Eye (tissue), 1 donor: ENCODE measurements around the gene MSANTD1.

Experiments used
- DNase-seq: peaks from one replicate; pipeline ENCODE4 v3.0.0-alpha.2; 2015

MSANTD1 gene

DNA sequence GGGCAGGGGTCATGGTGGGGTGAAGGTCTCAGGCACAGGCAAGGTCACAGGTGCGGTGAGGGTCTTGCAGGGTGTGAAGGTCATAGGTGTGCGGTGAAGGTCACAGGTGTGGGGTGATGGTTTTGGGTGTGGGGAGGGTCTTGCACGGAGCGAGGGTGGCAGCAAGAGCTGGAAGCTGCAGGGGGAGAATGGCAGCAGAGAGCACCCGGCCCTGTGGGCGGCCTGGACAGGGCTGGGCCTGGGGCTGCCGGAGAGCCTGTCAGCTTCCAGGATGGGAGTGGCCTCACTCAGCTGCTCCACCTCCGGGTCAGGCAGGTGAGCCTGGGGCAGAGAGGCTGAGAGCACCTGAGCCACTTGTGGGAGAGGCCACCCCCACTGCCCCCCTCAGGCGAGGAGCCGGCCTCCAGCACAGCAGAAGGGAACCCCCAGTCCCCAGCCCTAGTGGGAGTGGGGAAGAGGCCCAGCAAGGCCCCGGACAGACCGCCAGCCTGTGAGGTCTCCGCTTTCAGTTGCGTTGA is 1.5 kb downstream of the MSANTD1 start:
- no peak for DNase-seq

DNA sequence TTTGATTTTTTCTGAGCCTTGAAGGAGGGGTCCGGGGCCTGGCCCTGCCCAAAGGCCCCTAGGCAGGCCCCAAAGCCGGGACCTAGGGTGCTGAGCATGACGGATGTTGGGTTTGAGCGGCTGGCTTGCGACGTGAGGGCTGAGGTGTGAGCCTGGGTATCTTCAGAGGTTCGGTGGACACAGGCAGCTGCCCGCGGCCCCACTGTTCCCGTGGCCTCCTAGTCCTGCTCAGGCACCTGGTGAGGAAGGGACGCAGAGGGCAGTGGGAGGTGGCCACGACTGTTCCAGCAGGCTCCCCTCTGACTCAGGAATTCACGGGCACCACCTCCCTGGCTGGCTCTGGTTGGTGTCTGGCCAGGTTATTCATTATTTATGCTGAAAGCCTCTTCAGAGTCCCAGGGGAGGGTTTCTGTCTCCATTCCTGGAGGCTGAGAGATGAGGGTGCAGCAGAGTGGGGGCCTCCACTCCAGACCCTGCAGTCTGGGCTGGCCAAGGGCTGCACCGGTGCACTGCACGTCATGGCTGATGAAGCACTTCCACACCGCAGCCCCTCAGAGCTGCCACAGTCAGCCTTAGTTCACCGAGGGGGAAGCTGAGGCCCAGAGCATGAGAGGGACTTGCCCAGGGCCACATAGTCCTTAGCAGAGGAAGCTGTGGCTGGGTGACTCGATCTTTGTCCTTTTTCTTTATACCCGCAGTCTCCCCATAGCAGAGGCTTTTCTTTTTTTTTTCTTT is 2.2 kb downstream of the MSANTD1 start:
- DNase-seq = peak; percentile 75

GRCh38 chr4:3251691-3252479 is 2.9 kb downstream of the MSANTD1 start:
- no peak for DNase-seq

DNA sequence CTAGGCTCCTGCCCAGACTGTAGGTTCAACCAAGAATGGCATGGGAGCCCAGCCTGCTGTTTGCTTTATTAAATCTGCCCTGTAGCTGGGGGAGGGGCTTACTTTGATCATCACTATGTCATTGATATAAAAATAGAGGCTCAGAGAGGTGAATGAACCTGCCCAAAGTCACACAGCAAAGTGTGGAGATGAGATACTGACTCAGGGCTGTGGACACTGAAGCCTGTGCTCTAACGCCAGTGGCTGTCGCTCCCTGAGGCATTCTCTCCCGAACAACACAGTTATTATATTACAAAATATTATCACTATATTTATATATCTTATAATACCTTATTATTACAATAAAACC is 3.5 kb downstream of the MSANTD1 start:
- DNase-seq = no peak

GRCh38 chr4:3252831-3253641 is 4.1 kb downstream of the MSANTD1 start:
- DNase-seq = no peak

DNA sequence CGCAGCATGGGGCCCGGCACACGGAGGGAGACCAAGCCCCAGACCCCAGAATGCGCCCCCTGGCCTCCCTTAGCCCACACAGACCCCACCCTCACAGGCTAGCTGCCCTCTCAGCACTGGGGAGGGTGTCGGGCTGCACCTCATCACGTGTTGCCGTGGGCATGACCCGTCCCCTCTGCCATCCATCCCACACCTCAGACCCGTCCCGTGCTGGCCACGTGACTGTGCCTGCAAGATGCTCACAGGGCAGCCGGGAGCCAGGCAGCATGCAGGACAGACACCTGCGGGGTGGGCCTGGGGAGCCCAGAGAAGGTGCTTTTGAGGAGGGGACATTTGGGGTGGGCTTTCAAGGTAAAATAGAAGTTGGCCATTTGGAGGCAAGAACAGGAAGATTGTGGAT is 4.8 kb downstream of the MSANTD1 start:
- DNase-seq = no peak

GRCh38 chr4:3254302-3255131 is 5.6 kb downstream of the MSANTD1 start:
- no peak for DNase-seq

DNA sequence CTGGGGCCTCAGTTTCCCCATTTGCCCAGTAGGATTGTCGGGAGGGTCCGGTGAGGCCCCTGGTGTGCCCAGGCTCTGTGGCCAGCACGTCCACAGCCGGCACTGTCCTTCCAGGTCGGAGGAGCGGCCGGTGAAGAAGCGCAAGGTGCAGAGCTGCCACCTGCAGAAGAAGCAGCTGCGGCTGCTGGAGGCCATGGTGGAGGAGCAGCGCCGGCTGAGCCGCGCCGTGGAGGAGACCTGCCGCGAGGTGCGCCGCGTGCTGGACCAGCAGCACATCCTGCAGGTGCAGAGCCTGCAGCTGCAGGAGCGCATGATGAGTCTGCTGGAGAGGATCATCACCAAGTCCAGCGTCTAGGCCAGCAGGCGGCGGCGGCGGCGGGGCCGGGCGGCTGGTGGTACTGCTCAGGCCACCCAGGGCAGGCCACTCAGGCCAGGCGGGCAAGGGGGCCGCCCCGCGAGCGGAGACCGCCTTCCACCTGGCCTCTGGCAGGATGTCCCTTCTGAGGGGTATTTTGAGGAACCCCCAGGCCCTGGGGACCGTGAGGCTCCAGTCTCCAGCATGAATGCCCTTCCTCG is 6.7 kb downstream of the MSANTD1 start:
- no peak for DNase-seq

GRCh38 chr4:3256230-3257102 is 7.5 kb downstream of the MSANTD1 start:
- no peak for DNase-seq

GRCh38 chr4:3257103-3257555 is 8.2 kb downstream of the MSANTD1 start:
- DNase-seq = no peak

- no peak for DNase-seq
These were observed 8.9 kb downstream of the MSANTD1 start for GRCh38 chr4:3257556-3258482.

GRCh38 chr4:3261411-3262207 is 12.7 kb downstream of the MSANTD1 start:
- DNase-seq = no peak

- DNase-seq = no peak
These were observed 13.5 kb downstream of the MSANTD1 start for GRCh38 chr4:3262208-3263052.

DNA sequence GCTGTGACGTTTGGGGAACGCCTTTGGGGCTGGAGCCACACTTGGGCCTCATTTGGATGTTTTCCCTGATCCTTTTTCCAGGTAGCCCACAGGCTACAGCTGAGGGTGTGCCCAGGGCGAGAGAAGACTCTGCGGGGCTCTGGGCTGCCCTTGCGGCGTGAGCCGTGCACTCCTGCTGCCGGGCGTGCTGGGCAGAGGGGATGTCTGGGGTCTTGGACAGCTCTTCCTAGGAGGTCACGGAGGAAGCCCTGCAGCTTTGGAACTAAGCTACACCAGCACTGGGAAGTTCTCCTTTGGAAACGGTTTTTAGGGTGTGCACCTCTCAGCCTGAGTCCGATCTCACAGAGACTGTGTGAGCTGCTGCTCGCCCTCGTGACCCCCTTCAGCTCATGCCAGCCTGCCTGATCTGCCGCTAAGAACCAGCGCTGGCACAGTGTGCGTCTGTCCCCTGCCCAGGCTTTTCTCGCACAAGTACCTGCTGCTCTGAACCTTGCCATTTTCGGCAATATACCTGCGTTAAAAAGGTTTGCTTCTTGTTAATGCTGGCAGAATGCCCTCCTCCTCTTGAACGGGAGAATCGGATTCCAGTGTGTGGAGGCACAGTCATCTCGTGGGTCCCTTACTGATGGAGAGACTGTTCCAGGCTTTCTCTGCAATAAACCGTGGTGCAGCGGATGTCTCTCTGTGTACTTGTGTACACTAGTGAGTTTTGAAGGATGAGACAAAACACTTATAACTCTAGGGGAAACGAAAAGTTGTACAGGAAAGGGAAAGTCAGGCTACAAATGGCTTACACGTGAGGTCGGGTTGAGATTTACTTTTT is 14.3 kb downstream of the MSANTD1 start:
- DNase-seq = no peak

DNA sequence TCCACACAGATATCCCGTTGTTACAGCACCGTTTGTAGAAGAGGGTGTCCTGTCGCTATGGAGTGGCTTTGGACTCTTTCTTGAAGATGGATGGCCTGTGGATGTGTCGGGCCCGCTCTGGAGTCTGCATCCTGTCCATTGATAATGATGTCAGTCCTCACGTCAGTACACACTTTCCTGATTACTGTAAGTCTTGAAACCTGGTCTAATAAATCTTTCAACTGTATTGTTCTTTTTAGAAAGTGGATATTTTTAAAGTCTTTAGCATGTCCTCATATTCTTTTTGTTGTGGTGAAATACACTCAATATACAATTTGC is 14.9 kb downstream of the MSANTD1 start:
- DNase-seq = no peak

GRCh38 chr4:3266076-3266475 is 17.1 kb downstream of the MSANTD1 start:
- DNase-seq = no peak
